OCI-LY3 (cell line): ENCODE data around the gene KIF23.
A peak's percentile ranks its signal among the peaks of the same experiment; 100 is the strongest.

Source experiments
- H2AFZ ChIP-seq: fragments of 200-600, 300-600 bp; shearing (Covaris generic); 2 replicates; pipeline ENCODE4 v1.6.0; 2014; ENCODE audit warnings: antibody characterized with exemption, low read depth, low read length
- H3K27ac ChIP-seq: fragments of 200-600, 300-600 bp; sonication (generic); 2 replicates; pipeline ENCODE4 v1.5.1; 2014; ENCODE audit warnings: mild to moderate bottlenecking, low read length, moderate library complexity, mixed read lengths
- H3K27me3 ChIP-seq: fragments of 200-600, 300-600 bp; sonication (generic); 2 replicates; pipeline ENCODE4 v1.6.1; 2014; ENCODE audit warnings: low read depth, low read length, mixed read lengths
- H3K36me3 ChIP-seq: fragments of 200-600, 300-600 bp; sonication (generic); replicated peaks from 2 replicates; pipeline ENCODE3; 2014; ENCODE audit warnings: low read depth, low read length, mixed read lengths
- H3K4me1 ChIP-seq: fragments of 300-600, 200-600 bp; sonication (generic); 2 replicates; pipeline ENCODE4 v1.6.1; 2014; ENCODE audit warnings: low read length, mixed read lengths
- H3K4me2 ChIP-seq: fragments of 200-600, 300-600 bp; sonication (generic); 2 replicates; pipeline ENCODE4 v1.6.1; 2014; ENCODE audit warnings: low read length, mixed read lengths
- H3K4me3 ChIP-seq: fragments of 300-600, 200-600 bp; sonication (generic); 2 replicates; pipeline ENCODE4 v1.5.1; 2014; ENCODE audit warnings: antibody characterized with exemption, mild to moderate bottlenecking, low read length, moderate library complexity
- H3K79me2 ChIP-seq: fragments of 300-600, 200-600 bp; shearing (Covaris generic); 2 replicates; pipeline ENCODE4 v1.6.1; 2014; ENCODE audit warnings: mild to moderate bottlenecking, low read length, mixed read lengths
- H3K9ac ChIP-seq: fragments of 300-600, 200-600 bp; shearing (Covaris generic); 2 replicates; pipeline ENCODE4 v1.6.0; 2014; ENCODE audit warnings: mild to moderate bottlenecking, low read length, moderate library complexity
- H3K9me3 ChIP-seq: fragments of 200-600, 300-600 bp; shearing (Covaris generic); 2 replicates; pipeline ENCODE4 v1.6.1; 2014; ENCODE audit warnings: low read length, mixed read lengths; ENCODE audit not compliant: insufficient read depth
- H4K20me1 ChIP-seq: fragments of 200-600, 300-600 bp; sonication (generic); 2 replicates; pipeline ENCODE4 v1.6.1; 2016; ENCODE audit warnings: low read length, mixed read lengths; ENCODE audit not compliant: insufficient read depth
- EZH2phosphoT487 ChIP-seq: fragments of 200-600 bp; shearing (Covaris generic); IDR thresholded peaks from 2 replicates; pipeline ENCODE4 v1.6.1; 2018; ENCODE audit warnings: antibody characterized with exemption, mixed run types, low read depth
- TF ChIP-seq, protein P1 (sequence below): fragments of 200-600, 300-600 bp; sonication (generic); IDR thresholded peaks from 2 replicates; pipeline ENCODE4 v1.5.1; 2014; ENCODE audit warnings: antibody characterized with exemption, low read length, low read depth

KIF23 gene

DNA sequence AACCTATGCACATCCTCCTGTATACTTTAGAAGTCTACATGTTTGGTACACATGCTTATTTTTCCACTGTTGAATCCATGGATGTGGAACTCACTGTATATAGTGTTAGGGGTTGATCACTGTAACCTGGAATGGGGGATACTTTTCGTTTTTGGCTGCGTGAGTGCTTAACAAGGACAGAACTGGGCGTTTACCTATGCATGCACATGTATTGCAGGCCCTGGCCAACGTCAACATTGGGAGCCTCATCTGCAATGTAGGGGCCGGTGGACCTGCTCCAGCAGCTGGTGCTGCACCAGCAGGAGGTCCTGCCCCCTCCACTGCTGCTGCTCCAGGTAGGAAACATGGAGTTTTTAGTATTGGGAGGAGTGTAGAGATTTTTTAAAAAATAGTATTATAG, 40.8 kb downstream of the KIF23 start:
- H3K4me3 ChIP-seq: peak overlapping the region; percentile 94
- peaks cover 48% of the 10 kb centered on the region for H4K20me1 ChIP-seq
- peaks cover 28% of the 10 kb centered on the region for H3K4me1 ChIP-seq
- peaks cover 52% of the 10 kb centered on the region for H3K36me3 ChIP-seq
- no peak overlapping the region for H2AFZ ChIP-seq
- H3K27me3 ChIP-seq: no peaks in the 10 kb centered on the region
- peak overlapping the region; percentile 33; the same call in 1 of the 2 replicates for H3K9ac ChIP-seq
- H3K4me2 ChIP-seq: peak overlapping the region; percentile 83
- H3K79me2 ChIP-seq: peaks cover 51% of the 10 kb centered on the region
- H3K27ac ChIP-seq: peak overlapping the region; percentile 15; the same call in 1 of the 2 replicates
- H3K9me3 ChIP-seq: no peaks in the 10 kb centered on the region
- no peak for TF ChIP-seq EZH2phosphoT487
- TF ChIP-seq, protein P1, sequence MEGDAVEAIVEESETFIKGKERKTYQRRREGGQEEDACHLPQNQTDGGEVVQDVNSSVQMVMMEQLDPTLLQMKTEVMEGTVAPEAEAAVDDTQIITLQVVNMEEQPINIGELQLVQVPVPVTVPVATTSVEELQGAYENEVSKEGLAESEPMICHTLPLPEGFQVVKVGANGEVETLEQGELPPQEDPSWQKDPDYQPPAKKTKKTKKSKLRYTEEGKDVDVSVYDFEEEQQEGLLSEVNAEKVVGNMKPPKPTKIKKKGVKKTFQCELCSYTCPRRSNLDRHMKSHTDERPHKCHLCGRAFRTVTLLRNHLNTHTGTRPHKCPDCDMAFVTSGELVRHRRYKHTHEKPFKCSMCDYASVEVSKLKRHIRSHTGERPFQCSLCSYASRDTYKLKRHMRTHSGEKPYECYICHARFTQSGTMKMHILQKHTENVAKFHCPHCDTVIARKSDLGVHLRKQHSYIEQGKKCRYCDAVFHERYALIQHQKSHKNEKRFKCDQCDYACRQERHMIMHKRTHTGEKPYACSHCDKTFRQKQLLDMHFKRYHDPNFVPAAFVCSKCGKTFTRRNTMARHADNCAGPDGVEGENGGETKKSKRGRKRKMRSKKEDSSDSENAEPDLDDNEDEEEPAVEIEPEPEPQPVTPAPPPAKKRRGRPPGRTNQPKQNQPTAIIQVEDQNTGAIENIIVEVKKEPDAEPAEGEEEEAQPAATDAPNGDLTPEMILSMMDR: no peak

DNA sequence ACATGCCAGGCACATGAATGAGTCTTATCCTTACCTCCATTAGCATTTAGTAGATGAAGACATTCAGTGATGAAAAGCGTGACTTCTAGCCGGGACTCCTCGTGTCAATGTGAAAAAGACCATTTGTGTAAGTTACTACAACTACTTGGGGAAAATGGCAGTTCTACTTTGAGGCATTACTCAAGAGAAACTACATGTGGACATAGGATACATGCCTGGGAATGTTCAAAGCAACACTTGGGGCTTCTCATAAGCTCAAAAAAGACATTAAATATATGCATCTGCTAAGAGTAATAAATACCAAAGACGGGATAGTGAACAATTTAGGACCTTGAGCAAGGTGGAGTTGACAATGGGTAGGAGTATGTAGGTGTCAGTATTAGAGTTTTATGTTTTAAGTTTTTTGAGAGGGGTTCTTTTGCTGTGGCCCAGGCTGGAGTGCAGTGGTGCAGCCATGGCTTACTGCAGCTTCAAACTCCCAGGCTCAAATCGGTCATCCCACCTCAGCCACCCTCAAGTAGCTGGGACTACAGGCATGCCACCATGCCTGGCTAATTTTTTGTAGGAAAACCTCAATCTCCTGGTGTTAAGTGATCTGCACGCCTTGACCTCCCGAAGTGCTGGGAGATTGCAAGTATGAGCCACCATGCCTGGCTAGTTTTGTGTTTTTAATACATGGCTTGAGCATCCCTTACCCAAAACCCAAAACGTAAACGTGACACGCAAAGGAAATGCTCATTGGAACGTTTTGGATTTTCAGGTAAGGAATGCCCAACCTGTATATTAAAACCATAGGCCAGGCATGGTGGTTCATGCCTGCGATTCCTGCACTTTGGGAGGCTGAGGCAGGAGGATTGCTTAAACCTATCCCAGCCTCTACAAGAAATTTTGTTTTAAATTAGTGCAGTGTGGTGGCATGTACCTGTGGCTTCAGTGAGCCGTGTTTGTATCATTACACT, 42.3 kb downstream of the KIF23 start:
- H3K9me3 ChIP-seq: no peaks in the 10 kb centered on the region

DNA sequence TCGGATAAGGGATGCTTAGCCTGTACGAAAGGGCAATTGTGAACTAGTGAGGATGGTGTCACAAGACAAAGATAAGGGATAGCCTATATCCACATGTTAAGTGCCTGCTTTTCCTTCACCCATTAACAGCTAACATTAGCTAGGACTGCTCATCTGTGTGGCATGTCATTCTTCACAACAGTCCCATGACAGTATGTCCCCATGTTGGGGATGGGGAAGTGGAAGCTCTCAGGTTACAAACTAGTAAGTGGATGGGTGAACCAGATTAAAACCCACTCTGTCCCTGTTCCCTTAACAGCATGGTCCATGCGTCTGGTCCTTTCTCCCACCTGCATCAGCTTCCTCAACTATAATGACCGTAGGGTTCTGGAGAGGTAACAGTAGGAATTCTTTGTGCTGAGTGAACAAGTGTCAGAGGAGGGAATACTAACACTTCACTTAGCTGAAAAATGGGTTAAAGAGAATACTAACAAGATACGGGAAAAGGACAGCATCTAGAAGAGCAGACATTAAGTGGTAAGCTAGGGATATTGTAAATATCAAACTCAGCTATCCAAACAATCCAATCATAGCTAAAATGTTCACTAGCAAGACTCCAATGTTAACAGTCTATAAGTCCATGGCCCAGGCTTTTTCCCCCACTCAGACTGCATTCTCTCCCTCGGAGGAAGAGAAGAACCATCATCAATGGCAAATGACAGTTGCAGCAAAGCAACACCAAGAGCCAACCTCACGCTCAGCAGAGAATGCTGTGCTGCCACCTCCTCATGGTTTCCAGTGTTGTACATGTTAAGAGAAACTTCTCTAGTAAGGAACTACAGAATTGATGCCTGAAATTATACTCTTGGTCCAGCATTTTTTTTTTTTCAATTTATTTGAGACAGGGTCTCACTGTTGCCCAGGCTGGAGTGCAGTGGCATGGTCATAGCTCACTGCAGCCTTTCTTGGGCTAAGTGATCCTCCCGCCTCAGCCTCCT, 43.4 kb downstream of the KIF23 start:
- no peak overlapping the region for H3K4me2 ChIP-seq
- peaks cover 48% of the 10 kb centered on the region for H4K20me1 ChIP-seq
- peaks cover 35% of the 10 kb centered on the region for H3K79me2 ChIP-seq
- no peaks in the 10 kb centered on the region for H3K27me3 ChIP-seq
- TF ChIP-seq, protein P1: no peak
- TF ChIP-seq EZH2phosphoT487: no peak
- H3K9me3 ChIP-seq: no peaks in the 10 kb centered on the region
- H3K9ac ChIP-seq: no peak overlapping the region
- peaks cover 26% of the 10 kb centered on the region for H3K4me1 ChIP-seq
- H3K36me3 ChIP-seq: peaks cover 52% of the 10 kb centered on the region
- H3K27ac ChIP-seq: peak overlapping the region; percentile 26
- no peak overlapping the region for H3K4me3 ChIP-seq
- no peak overlapping the region for H2AFZ ChIP-seq

More for the DNA sequence above, 42.3 kb downstream of the KIF23 start:
- no peak overlapping the region for H3K9ac ChIP-seq
- peaks cover 44% of the 10 kb centered on the region for H3K79me2 ChIP-seq
- H3K27me3 ChIP-seq: no peaks in the 10 kb centered on the region
- TF ChIP-seq, protein P1: no peak
- TF ChIP-seq EZH2phosphoT487: no peak
- no peak overlapping the region for H2AFZ ChIP-seq
- H3K36me3 ChIP-seq: peaks cover 52% of the 10 kb centered on the region
- no peak overlapping the region for H3K27ac ChIP-seq
- peaks cover 48% of the 10 kb centered on the region for H4K20me1 ChIP-seq
- H3K4me2 ChIP-seq: no peak overlapping the region
- peaks cover 22% of the 10 kb centered on the region for H3K4me1 ChIP-seq
- no peak overlapping the region for H3K4me3 ChIP-seq
